PC-3 (cell line): Measurements from ENCODE around the gene COL27A1. TPM values are rescaled to one million over a fixed set of nuclear protein-coding genes. Genes with fewer than 3 reads are reported as not detected.

Source experiments
- ATAC-seq: fragments of 200-7000 bp; cut with Tn5 transposase; 2 replicates; pipeline ENCODE4 v1.9.1; 2020; ENCODE audit warnings: mild to moderate bottlenecking, moderate library complexity
- BruUV-seq: library from RNA; stranded (reverse); fragments of 400-500 nt; replicated peaks from 2 replicates; lab custom pipeline; 2021; lab: Mats Ljungman, UMichigan
- CTCF ChIA-PET: fragments of 300-600 bp; sonication (Branson Sonifier 250); formaldehyde crosslinking; loops from one replicate; lab custom pipeline; 2022; ENCODE audit warnings: antibody characterized with exemption; lab: Charles Lee
- POLR2A ChIA-PET: fragments of 300-600 bp; sonication (Branson Sonifier 250); formaldehyde crosslinking; loops from one replicate; lab custom pipeline; 2022; ENCODE audit warnings: antibody characterized with exemption; ENCODE audit not compliant: unreplicated experiment; lab: Charles Lee
- DNase-seq: peaks from one replicate; pipeline ENCODE4 v3.0.0-alpha.2; 2015
- H2AFZ ChIP-seq: fragments of 300-600 bp; sonication (generic); 2 replicates; pipeline ENCODE4 v1.6.0; 2016; ENCODE audit warnings: antibody characterized with exemption, low read length
- H3F3A ChIP-seq: fragments of 300-600 bp; sonication (generic); one replicate; pipeline ENCODE4 v1.6.0; 2017; ENCODE audit warnings: antibody characterized with exemption, low read length, control low read depth, mild to moderate bottlenecking; ENCODE audit not compliant: unreplicated experiment
- H3K27ac ChIP-seq: fragments of 300-600 bp; sonication (generic); 2 replicates; pipeline ENCODE4 v1.5.1; 2016; ENCODE audit warnings: mild to moderate bottlenecking, low read length
- H3K27me3 ChIP-seq: fragments of 300-600 bp; sonication (generic); 2 replicates; pipeline ENCODE4 v1.6.1; 2016; ENCODE audit warnings: low read length, mixed read lengths
- H3K36me3 ChIP-seq: fragments of 300-600 bp; sonication (generic); 2 replicates; pipeline ENCODE4 v1.6.1; 2016; ENCODE audit warnings: low read depth, mixed run types, low read length, mixed read lengths
- H3K4me1 ChIP-seq: fragments of 300-600 bp; sonication (generic); 2 replicates; pipeline ENCODE4 v1.5.1; 2016; ENCODE audit warnings: low read length; ENCODE audit not compliant: insufficient read depth
- H3K4me2 ChIP-seq: fragments of 300-600 bp; sonication (generic); 2 replicates; pipeline ENCODE4 v1.6.0; 2016; ENCODE audit warnings: low read length
- H3K4me3 ChIP-seq: fragments of 300-600 bp; sonication (generic); 2 replicates; pipeline ENCODE4 v1.5.1; 2016; ENCODE audit warnings: mild to moderate bottlenecking, low read length, mixed read lengths
- H3K79me2 ChIP-seq: fragments of 300-600 bp; sonication (generic); 2 replicates; pipeline ENCODE4 v1.6.1; 2017; ENCODE audit warnings: low read length, mixed read lengths
- H3K9ac ChIP-seq: fragments of 300-600 bp; sonication (generic); 2 replicates; pipeline ENCODE4 v1.6.0; 2016; ENCODE audit warnings: mild to moderate bottlenecking, low read length
- H3K9me2 ChIP-seq: fragments of 300-600 bp; sonication (generic); replicated peaks from 2 replicates; pipeline ENCODE4 v1.6.1; 2016; ENCODE audit warnings: mixed run types, low read length, mixed read lengths
- H3K9me3 ChIP-seq: fragments of 300-600 bp; sonication (generic); 2 replicates; pipeline ENCODE4 v1.6.1; 2016; ENCODE audit warnings: low read length, mixed read lengths
- H4K20me1 ChIP-seq: fragments of 300-600 bp; sonication (generic); 2 replicates; pipeline ENCODE4 v1.6.1; 2016; ENCODE audit warnings: low read length, mixed read lengths
- EZH2 ChIP-seq: fragments of 300-600 bp; sonication (generic); IDR thresholded peaks from one replicate; pipeline ENCODE4 v1.6.1; 2017; ENCODE audit warnings: antibody characterized with exemption, mild to moderate bottlenecking, low read length; ENCODE audit not compliant: unreplicated experiment
- EZH2phosphoT487 ChIP-seq: fragments of 300-600 bp; sonication (generic); IDR thresholded peaks from 2 replicates; pipeline ENCODE4 v1.6.1; 2018; ENCODE audit warnings: mild to moderate bottlenecking, antibody characterized with exemption, low read length, borderline replicate concordance
- intact Hi-C: fragments of 100-400 bp; cut with micrococcal nuclease; formaldehyde crosslinking; loops from 2 replicates; pipeline ENCODE4 v1.9.0; 2023
- total RNA-seq: library from RNA; depleted of rRNA; stranded (reverse); fragments of >200 nt; gene quantifications from 2 replicates; pipeline ENCODE4 v1.2.3, GENCODE V29; 2014
- TF ChIP-seq, protein P1 (sequence below): fragments of 300-600 bp; sonication (generic); conservative IDR thresholded peaks from 2 replicates; pipeline ENCODE4 v1.5.1; 2017; ENCODE audit warnings: antibody characterized with exemption, low read depth, mild to moderate bottlenecking, low read length

COL27A1 gene
- total RNA-seq, 1 experiment from 2014 or later, result 4.3 TPM

DNA sequence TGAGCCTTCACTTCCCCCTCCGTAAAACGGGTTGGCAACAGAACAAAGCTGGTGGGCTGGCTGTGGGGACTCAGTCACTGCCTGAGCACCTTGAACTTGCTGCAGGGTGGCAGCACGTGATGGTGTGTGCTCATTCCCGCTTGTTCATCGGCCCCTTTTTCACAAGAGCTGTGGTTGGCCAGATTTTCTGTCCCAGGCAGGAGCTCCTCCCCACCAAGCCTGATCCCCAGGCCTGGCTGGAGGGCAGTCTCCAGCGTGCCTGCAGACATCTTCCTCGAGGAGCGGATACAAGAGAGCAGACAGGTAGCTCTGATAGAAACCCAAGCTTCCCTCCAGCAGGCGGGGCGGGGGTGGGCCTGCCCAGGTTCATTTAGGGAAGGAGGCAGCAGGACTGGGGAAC lies 105.7 kb downstream of the COL27A1 start:
- no peak overlapping the region for H3K4me2 ChIP-seq
- H3K9ac ChIP-seq, result no peak overlapping the region
- no TSS peak for BruUV-seq
- no peak overlapping the region for H2AFZ ChIP-seq
- no peaks in the 10 kb centered on the region for H3K27me3 ChIP-seq
- TF ChIP-seq EZH2phosphoT487, result no peak
- TF ChIP-seq, protein P1, sequence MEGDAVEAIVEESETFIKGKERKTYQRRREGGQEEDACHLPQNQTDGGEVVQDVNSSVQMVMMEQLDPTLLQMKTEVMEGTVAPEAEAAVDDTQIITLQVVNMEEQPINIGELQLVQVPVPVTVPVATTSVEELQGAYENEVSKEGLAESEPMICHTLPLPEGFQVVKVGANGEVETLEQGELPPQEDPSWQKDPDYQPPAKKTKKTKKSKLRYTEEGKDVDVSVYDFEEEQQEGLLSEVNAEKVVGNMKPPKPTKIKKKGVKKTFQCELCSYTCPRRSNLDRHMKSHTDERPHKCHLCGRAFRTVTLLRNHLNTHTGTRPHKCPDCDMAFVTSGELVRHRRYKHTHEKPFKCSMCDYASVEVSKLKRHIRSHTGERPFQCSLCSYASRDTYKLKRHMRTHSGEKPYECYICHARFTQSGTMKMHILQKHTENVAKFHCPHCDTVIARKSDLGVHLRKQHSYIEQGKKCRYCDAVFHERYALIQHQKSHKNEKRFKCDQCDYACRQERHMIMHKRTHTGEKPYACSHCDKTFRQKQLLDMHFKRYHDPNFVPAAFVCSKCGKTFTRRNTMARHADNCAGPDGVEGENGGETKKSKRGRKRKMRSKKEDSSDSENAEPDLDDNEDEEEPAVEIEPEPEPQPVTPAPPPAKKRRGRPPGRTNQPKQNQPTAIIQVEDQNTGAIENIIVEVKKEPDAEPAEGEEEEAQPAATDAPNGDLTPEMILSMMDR, result no peak
- TF ChIP-seq EZH2, result no peak
- no peaks in the 10 kb centered on the region for H3K4me1 ChIP-seq
- no peak overlapping the region for H3K27ac ChIP-seq
- no peaks in the 10 kb centered on the region for H3K9me2 ChIP-seq
- no peaks in the 10 kb centered on the region for H3K36me3 ChIP-seq
- no peaks in the 10 kb centered on the region for H3F3A ChIP-seq
- intact Hi-C loops, result no loop called here
- ChIA-PET POLR2A (no interaction called here), CTCF (interaction anchor here (0.6 kb wide), 1 partner anchor 163 kb away, joined by 6 read pairs; no protein-coding TSS in a partner anchor)
- no peaks in the 10 kb centered on the region for H3K9me3 ChIP-seq
- no peak overlapping the region for H3K4me3 ChIP-seq
- no peak for ATAC-seq
- no peaks in the 10 kb centered on the region for H4K20me1 ChIP-seq
- DNase-seq, result no peak
- no peaks in the 10 kb centered on the region for H3K79me2 ChIP-seq

DNA sequence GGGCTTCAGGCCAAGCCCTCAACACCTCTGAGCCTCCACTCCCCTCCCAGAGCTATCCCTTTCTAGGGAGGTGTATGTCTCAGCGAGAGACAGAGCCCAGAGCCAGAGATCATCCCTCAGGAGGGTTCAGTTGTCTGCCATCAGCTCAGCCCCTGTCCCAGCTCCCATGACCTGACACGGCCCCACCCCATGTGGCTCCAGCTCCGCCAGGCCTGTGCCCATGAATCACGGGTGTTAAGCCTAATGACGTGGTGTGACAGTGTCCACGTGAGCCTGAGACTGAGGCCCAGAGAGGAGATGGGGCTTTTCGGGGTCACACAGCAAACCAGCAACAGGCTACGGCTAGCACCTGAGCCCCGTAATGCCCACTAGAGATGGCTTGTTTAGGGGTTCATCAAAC lies 106.7 kb downstream of the COL27A1 start:
- Histone ChIP-seq H3K4me2 (no peak overlapping the region), H3K36me3 (no peaks in the 10 kb centered on the region), H3K27me3 (no peaks in the 10 kb centered on the region), H3F3A (no peaks in the 10 kb centered on the region), H3K4me3 (no peak overlapping the region), H4K20me1 (no peaks in the 10 kb centered on the region), H3K27ac (no peak overlapping the region), H3K9ac (no peak overlapping the region), H3K4me1 (no peaks in the 10 kb centered on the region), H3K79me2 (no peaks in the 10 kb centered on the region), H3K9me3 (no peaks in the 10 kb centered on the region), H3K9me2 (no peaks in the 10 kb centered on the region), H2AFZ (no peak overlapping the region)
- intact Hi-C loops, result no loop called here
- BruUV-seq, result no TSS peak
- CTCF ChIA-PET, result interaction anchor here (0.7 kb wide), 1 partner anchor 154 kb away, joined by 3 read pairs; no protein-coding TSS in a partner anchor
- ATAC-seq (no peak), DNase-seq (no peak)
- POLR2A ChIA-PET, result no interaction called here
- no peak for TF ChIP-seq EZH2
- TF ChIP-seq, protein P1, result no peak
- no peak for TF ChIP-seq EZH2phosphoT487

DNA sequence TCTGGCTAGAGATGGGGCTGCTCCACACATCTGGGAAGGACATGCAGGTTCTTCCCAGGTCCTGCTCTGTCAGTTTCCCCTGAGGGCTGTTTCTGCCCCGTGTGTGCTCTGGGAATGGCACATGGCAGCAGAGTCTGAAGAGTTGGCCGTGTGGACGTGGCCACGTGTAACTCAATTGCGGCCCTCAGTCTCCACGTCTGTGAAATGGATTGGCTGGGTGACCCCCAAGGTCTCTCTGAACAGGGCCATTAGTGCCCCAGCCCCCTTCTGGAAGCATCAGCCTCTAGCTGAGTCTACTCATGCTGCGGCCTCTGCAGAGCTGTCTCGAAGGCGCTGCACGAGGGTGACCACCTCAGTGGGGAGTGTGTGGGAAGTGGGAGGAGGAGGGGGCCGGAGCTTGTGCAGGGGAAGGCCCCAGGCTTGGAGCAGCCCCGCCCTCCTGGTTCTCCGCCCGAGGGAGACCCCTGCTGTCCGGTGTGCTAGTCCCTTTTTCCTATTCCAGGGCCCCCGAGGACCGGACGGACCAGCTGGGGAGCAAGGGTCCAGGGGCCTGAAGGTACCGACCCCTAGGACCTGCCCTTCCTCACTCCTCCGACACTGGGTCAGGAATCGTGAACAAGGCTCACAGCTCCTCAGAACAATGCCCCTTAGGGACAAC lies 108.6 kb downstream of the COL27A1 start:
- no peaks in the 10 kb centered on the region for H3K27me3 ChIP-seq
- H3K9ac ChIP-seq, result no peak overlapping the region
- H3F3A ChIP-seq, result no peaks in the 10 kb centered on the region
- H3K4me1 ChIP-seq, result no peaks in the 10 kb centered on the region
- ATAC-seq, result no peak
- H3K27ac ChIP-seq, result no peak overlapping the region
- no peaks in the 10 kb centered on the region for H4K20me1 ChIP-seq
- CTCF ChIA-PET, result no interaction called here
- no peaks in the 10 kb centered on the region for H3K36me3 ChIP-seq
- no TSS peak for BruUV-seq
- POLR2A ChIA-PET, result no interaction called here
- H2AFZ ChIP-seq, result no peak overlapping the region
- H3K79me2 ChIP-seq, result no peaks in the 10 kb centered on the region
- no peak for DNase-seq
- no peak overlapping the region for H3K4me3 ChIP-seq
- intact Hi-C loops, result no loop called here
- H3K9me3 ChIP-seq, result no peaks in the 10 kb centered on the region
- no peak for TF ChIP-seq EZH2
- no peak for TF ChIP-seq EZH2phosphoT487
- TF ChIP-seq, protein P1, result no peak; the same call in 1 of the 2 replicates
- H3K9me2 ChIP-seq, result no peaks in the 10 kb centered on the region
- no peak overlapping the region for H3K4me2 ChIP-seq
